IMR-90 (cell line): ENCODE measurements around the gene LCNL1. TPM values are rescaled to one million over a fixed set of nuclear protein-coding genes. Genes with fewer than 3 reads are reported as not detected.

Experiments used
- ATAC-seq: fragments of 200-7000 bp; cut with Tn5 transposase; 2 replicates; pipeline ENCODE4 v1.9.1; 2020; ENCODE audit warnings: low read depth, mild to moderate bottlenecking, moderate library complexity
- BruUV-seq: library from RNA; stranded (reverse); fragments of 400-500 nt; replicated peaks from 2 replicates; lab custom pipeline; 2021; lab: Mats Ljungman, UMichigan
- CTCF ChIA-PET: fragments of 300-600 bp; formaldehyde crosslinking; extraction: SDS; loops from one replicate; lab custom pipeline; 2021; ENCODE audit warnings: antibody characterized with exemption; lab: Yijun Ruan, JAX
- POLR2A ChIA-PET: fragments of 300-600 bp; sonication (Branson Sonifier 250); formaldehyde crosslinking; loops from one replicate; lab custom pipeline; 2022; ENCODE audit warnings: antibody characterized with exemption; ENCODE audit not compliant: unreplicated experiment; lab: Charles Lee
- DNase-seq: peaks from one replicate; pipeline ENCODE4 v3.0.0; 2013
- H2AFZ ChIP-seq: replicated peaks from 2 replicates; pipeline ENCODE3; 2013; ENCODE audit warnings: low read length, mild to moderate bottlenecking; ENCODE audit not compliant: poor library complexity
- H2AK5ac ChIP-seq: 2 replicates; pipeline ENCODE4 v1.6.1; 2013; ENCODE audit warnings: low read depth, low read length, inconsistent platforms
- H2AK9ac ChIP-seq: replicated peaks from 2 replicates; pipeline ENCODE3; 2013; ENCODE audit warnings: mild to moderate bottlenecking, low read depth, low read length, moderate library complexity; ENCODE audit not compliant: poor library complexity
- H2BK120ac ChIP-seq: 2 replicates; pipeline ENCODE4 v1.6.1; 2013; ENCODE audit warnings: low read depth, low read length, inconsistent platforms
- H2BK15ac ChIP-seq: 3 replicates; pipeline ENCODE4 v1.6.1; 2013; ENCODE audit warnings: low read depth, low read length, inconsistent platforms
- H2BK20ac ChIP-seq: 2 replicates; pipeline ENCODE4 v1.6.1; 2013; ENCODE audit warnings: low read depth, mild to moderate bottlenecking, inconsistent platforms, low read length, moderate library complexity
- H2BK5ac ChIP-seq: 2 replicates; pipeline ENCODE4 v1.6.1; 2013; ENCODE audit warnings: mild to moderate bottlenecking, low read depth, low read length, inconsistent platforms; ENCODE audit not compliant: poor library complexity, severe bottlenecking
- H3K14ac ChIP-seq: replicated peaks from 2 replicates; pipeline ENCODE4 v1.6.1; 2013; ENCODE audit warnings: low read depth, low read length, inconsistent platforms
- H3K18ac ChIP-seq: 2 replicates; pipeline ENCODE4 v1.6.1; 2013; ENCODE audit warnings: low read depth, low read length, control low read depth
- H3K23ac ChIP-seq: 2 replicates; pipeline ENCODE4 v1.6.1; 2013; ENCODE audit warnings: low read depth, low read length, inconsistent platforms
- H3K27ac ChIP-seq: 2 replicates; pipeline ENCODE4 v1.5.1; 2013; ENCODE audit warnings: mild to moderate bottlenecking, control low read depth, low read length; ENCODE audit not compliant: insufficient read depth
- H3K27me3 ChIP-seq: 2 replicates; pipeline ENCODE4 v1.6.1; 2013; ENCODE audit warnings: low read length; ENCODE audit not compliant: control insufficient read depth, insufficient read depth
- H3K36me3 ChIP-seq: 2 replicates; pipeline ENCODE4 v1.6.1; 2013; ENCODE audit warnings: low read length, mixed read lengths; ENCODE audit not compliant: control insufficient read depth, insufficient read depth
- H3K4ac ChIP-seq: 2 replicates; pipeline ENCODE4 v1.6.1; 2013; ENCODE audit warnings: low read depth, low read length, inconsistent platforms
- H3K4me1 ChIP-seq: 2 replicates; pipeline ENCODE4 v1.6.1; 2013; ENCODE audit warnings: low read length, mixed read lengths; ENCODE audit not compliant: control insufficient read depth, insufficient read depth
- H3K4me2 ChIP-seq: 2 replicates; pipeline ENCODE4 v1.6.1; 2013; ENCODE audit warnings: low read depth, mild to moderate bottlenecking, control low read depth, low read length, moderate library complexity
- H3K4me3 ChIP-seq: 2 replicates; pipeline ENCODE4 v1.5.1; 2013; ENCODE audit warnings: low read depth, mild to moderate bottlenecking, control low read depth, low read length, moderate library complexity; ENCODE audit not compliant: insufficient read depth
- H3K56ac ChIP-seq: 2 replicates; pipeline ENCODE4 v1.6.1; 2013; ENCODE audit warnings: low read length, inconsistent platforms; ENCODE audit not compliant: insufficient read depth; ENCODE audit errors: extremely low read depth
- H3K79me1 ChIP-seq, 2 experiments: 2 replicates each; pipeline ENCODE4 v1.6.1; 2013; ENCODE audit warnings: low read length in 2 of 2, inconsistent platforms in 1 of 2, low read depth in 1 of 2
- H3K9ac ChIP-seq: 2 replicates; pipeline ENCODE4 v1.6.1; 2013; ENCODE audit warnings: low read depth, low read length, control low read depth
- H3K9me1 ChIP-seq: 2 replicates; pipeline ENCODE4 v1.6.1; 2013; ENCODE audit warnings: low read length, inconsistent platforms; ENCODE audit not compliant: insufficient read depth
- H3K9me3 ChIP-seq: 2 replicates; pipeline ENCODE4 v1.6.1; 2013; ENCODE audit warnings: low read length; ENCODE audit not compliant: control insufficient read depth, insufficient read depth
- H4K20me1 ChIP-seq: 2 replicates; pipeline ENCODE4 v1.6.1; 2013; ENCODE audit warnings: low read length, inconsistent platforms; ENCODE audit not compliant: insufficient read depth
- H4K5ac ChIP-seq: 2 replicates; pipeline ENCODE4 v1.6.1; 2013; ENCODE audit warnings: mild to moderate bottlenecking, low read depth, low read length, control low read depth
- H4K8ac ChIP-seq, 2 experiments: 2 replicates each; pipeline ENCODE4 v1.6.1; 2013; ENCODE audit warnings: low read depth in 2 of 2, low read length in 2 of 2, control low read depth in 1 of 2, inconsistent platforms in 1 of 2
- H4K91ac ChIP-seq: 2 replicates; pipeline ENCODE4 v1.6.1; 2013; ENCODE audit warnings: low read depth, low read length, inconsistent platforms; ENCODE audit not compliant: insufficient read depth
- FOS ChIP-seq: fragments of 150-350 bp; IDR thresholded peaks from 2 replicates; pipeline ENCODE4 v1.6.1; 2016; ENCODE audit warnings: low read depth, low read length
- WGBS, 2 experiments: methylation state at CpG; one replicate each; pipeline versions ENCODE4 v1.1.5 to v1.1.7; 2013; ENCODE audit warnings: missing lambda C conversion rate in 2 of 2; ENCODE audit not compliant: insufficient read length in 1 of 2; ENCODE audit errors: extremely low coverage in 2 of 2; 5-methylcytosine and 5-hydroxymethylcytosine counted together
- dilution Hi-C: fragments of 300-500 bp; cut with HindIII; formaldehyde crosslinking; loops from one replicate; pipeline ENCODE4 v1.14.3; 2018; ENCODE audit warnings: low sequenced_read_pairs; ENCODE audit not compliant: unreplicated experiment
- in situ Hi-C: fragments of 300-500 bp; cut with MboI; formaldehyde crosslinking; loops from 3 replicates; pipeline ENCODE4 v1.14.3; 2019; ENCODE audit warnings: low sequenced_read_pairs, inconsistent platforms, mixed read lengths
- intact Hi-C: fragments of 100-400 bp; cut with micrococcal nuclease; formaldehyde crosslinking; loops from 2 replicates; pipeline ENCODE4 v1.10.0; 2022
- polyA plus RNA-seq, 3 experiments: library from polyadenylated mRNA; depleted of rRNA; stranded (reverse); fragments of >200 nt; gene quantifications; 2 replicates each; pipeline ENCODE4 v1.2.3, GENCODE V29; 2012; ENCODE audit warnings: low replicate concordance in 1 of 3
- total RNA-seq: library from RNA; depleted of rRNA; stranded (reverse); fragments of >200 nt; gene quantifications from 2 replicates; pipeline ENCODE4 v1.2.3, GENCODE V29; 2012

Gene LCNL1
- total and polyA plus RNA-seq, 2 of the 4 experiments (the other 2 are of a cell fraction), result 0.15 TPM; not detected in 1

GRCh38 chr9:136962163-136962562 is 20.6 kb upstream of the LCNL1 start:
- no peak overlapping the region for H3K4me3 ChIP-seq
- H2AFZ ChIP-seq, result no peak overlapping the region
- H3K9me3 ChIP-seq, result no peaks in the 10 kb centered on the region
- no peak overlapping the region for H4K8ac ChIP-seq
- TF ChIP-seq FOS, result no peak
- no peak for ATAC-seq
- no peaks in the 10 kb centered on the region for H3K4me1 ChIP-seq
- no peak overlapping the region for H4K5ac ChIP-seq
- H3K9ac ChIP-seq, result no peak overlapping the region
- H3K36me3 ChIP-seq, result no peaks in the 10 kb centered on the region
- no peak overlapping the region for H3K56ac ChIP-seq
- DNase-seq, result no peak
- H2AK9ac ChIP-seq, result no peak overlapping the region
- WGBS, 2 experiments, result no CpG with 5 or more reads among the region's 9 CpGs
- CTCF ChIA-PET, result no interaction called here
- H3K9me1 ChIP-seq, result peaks cover 2% of the 10 kb centered on the region; the same call in 1 of the 2 replicates
- no peak overlapping the region for H2BK15ac ChIP-seq
- in situ Hi-C loops, result no loop called here
- no peak overlapping the region for H3K14ac ChIP-seq
- H3K18ac ChIP-seq, result no peak overlapping the region
- H2BK20ac ChIP-seq, result no peak overlapping the region
- H4K91ac ChIP-seq, result no peak overlapping the region
- H2BK5ac ChIP-seq, result no peak overlapping the region
- H3K4ac ChIP-seq, result no peak overlapping the region
- no peak overlapping the region for H2BK120ac ChIP-seq
- intact Hi-C loops, result no loop called here
- no peak overlapping the region for H2AK5ac ChIP-seq
- no TSS peak for BruUV-seq
- H3K27me3 ChIP-seq, result peaks cover 26% of the 10 kb centered on the region
- POLR2A ChIA-PET, result no interaction called here
- H3K23ac ChIP-seq, result no peak overlapping the region
- H3K79me1 ChIP-seq, result no peaks in the 10 kb centered on the region
- no peaks in the 10 kb centered on the region for H4K20me1 ChIP-seq
- H3K4me2 ChIP-seq, result no peak overlapping the region
- no peak overlapping the region for H3K27ac ChIP-seq
- dilution Hi-C loops, result no loop called here
